RWPE2 (cell line): Measurements from ENCODE around the gene NMRK2.
A peak's percentile ranks its signal among the peaks of the same experiment; 100 is the strongest.
"Not testable (repeated sequence)": the region's sequence is repeated elsewhere in the genome, so short reads cannot be mapped to it uniquely, and the experiment has no call there.

Experiments used
- ATAC-seq: fragments of 200-7000 bp; cut with Tn5 transposase; 3 replicates; pipeline ENCODE4 v1.9.1; 2021; ENCODE audit warnings: low read depth
- DNase-seq: peaks from one replicate; pipeline ENCODE4 v3.0.0-alpha.2; 2020; ENCODE audit warnings: low spot score
- H3K27ac ChIP-seq: fragments of 450-650 bp; 2 replicates; pipeline ENCODE4 v1.5.1; 2017; ENCODE audit warnings: mild to moderate bottlenecking; ENCODE audit not compliant: poor library complexity, severe bottlenecking
- H3K27me3 ChIP-seq: fragments of 250-450 bp; sonication (Bioruptor Pico); 2 replicates; pipeline ENCODE4 v1.5.1; 2021; ENCODE audit warnings: mild to moderate bottlenecking, moderate library complexity; ENCODE audit not compliant: insufficient read depth, poor library complexity, severe bottlenecking
- H3K36me3 ChIP-seq: fragments of 250-450 bp; sonication (Bioruptor Pico); 2 replicates; pipeline ENCODE4 v1.5.1; 2020; ENCODE audit warnings: low read depth, mild to moderate bottlenecking, moderate library complexity
- H3K4me1 ChIP-seq: fragments of 250-450 bp; sonication (Bioruptor Pico); 2 replicates; pipeline ENCODE4 v1.5.1; 2021; ENCODE audit warnings: mild to moderate bottlenecking, moderate library complexity; ENCODE audit not compliant: insufficient read depth, poor library complexity, severe bottlenecking
- H3K4me3 ChIP-seq: fragments of 250-450 bp; sonication (Bioruptor Pico); 2 replicates; pipeline ENCODE4 v1.5.1; 2021; ENCODE audit warnings: mild to moderate bottlenecking, moderate library complexity; ENCODE audit not compliant: severe bottlenecking
- H3K9me3 ChIP-seq: fragments of 250-450 bp; sonication (Bioruptor Pico); 2 replicates; pipeline ENCODE4 v1.5.1; 2021; ENCODE audit warnings: mild to moderate bottlenecking, moderate library complexity; ENCODE audit not compliant: severe bottlenecking
- TF ChIP-seq, protein P1 (sequence below): fragments of 450-650 bp; IDR thresholded peaks from one replicate; pipeline ENCODE4 v1.5.1; 2017; ENCODE audit warnings: mild to moderate bottlenecking, moderate library complexity; ENCODE audit not compliant: poor library complexity, severe bottlenecking

Gene NMRK2

DNA sequence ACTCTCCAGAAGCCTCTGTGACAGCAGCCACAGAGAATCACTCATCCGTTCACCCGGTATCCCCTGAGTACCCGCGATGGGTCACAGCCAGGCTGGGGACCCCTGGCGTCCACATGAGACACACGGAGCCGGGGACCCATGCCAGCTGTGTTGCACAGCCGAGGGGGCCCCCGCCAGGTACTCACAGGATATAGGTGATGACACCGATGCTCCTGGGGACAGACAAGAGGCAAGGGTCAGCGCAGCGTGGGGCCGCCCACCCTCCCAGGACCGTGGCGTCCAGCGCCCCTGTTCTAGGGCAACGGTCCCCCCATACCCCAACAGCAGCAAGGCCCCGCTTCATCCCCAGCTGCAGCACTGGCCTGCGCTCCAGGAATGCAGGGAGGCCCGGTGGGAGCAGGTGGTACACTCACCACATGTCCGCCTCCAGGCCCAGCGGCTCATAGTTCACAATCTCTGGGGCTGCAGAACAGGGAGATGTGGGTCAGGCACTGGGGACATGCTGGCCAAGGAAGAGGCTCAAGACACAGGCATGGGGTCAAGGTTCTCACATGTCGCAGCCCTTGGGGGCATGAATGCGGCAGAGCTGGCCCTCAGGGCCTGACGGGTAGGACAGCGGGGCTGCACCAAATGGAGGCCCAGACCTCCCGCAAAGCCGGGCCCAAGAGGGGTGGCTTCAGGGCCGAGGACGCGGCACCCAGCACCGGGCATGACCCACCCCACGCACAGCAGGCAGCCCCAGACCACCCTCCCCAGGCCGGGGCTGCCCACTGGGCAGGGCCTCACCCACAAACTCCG lies 30.8 kb downstream of the NMRK2 start:
- Histone ChIP-seq H3K27ac (no peak overlapping the region), H3K4me1 (peaks cover 4% of the 10 kb centered on the region), H3K9me3 (no peaks in the 10 kb centered on the region), H3K27me3 (no peaks in the 10 kb centered on the region), H3K36me3 (peaks cover 82% of the 10 kb centered on the region), H3K4me3 (no peak overlapping the region)
- no peak for DNase-seq
- no peak for ATAC-seq
- TF ChIP-seq, protein P1, sequence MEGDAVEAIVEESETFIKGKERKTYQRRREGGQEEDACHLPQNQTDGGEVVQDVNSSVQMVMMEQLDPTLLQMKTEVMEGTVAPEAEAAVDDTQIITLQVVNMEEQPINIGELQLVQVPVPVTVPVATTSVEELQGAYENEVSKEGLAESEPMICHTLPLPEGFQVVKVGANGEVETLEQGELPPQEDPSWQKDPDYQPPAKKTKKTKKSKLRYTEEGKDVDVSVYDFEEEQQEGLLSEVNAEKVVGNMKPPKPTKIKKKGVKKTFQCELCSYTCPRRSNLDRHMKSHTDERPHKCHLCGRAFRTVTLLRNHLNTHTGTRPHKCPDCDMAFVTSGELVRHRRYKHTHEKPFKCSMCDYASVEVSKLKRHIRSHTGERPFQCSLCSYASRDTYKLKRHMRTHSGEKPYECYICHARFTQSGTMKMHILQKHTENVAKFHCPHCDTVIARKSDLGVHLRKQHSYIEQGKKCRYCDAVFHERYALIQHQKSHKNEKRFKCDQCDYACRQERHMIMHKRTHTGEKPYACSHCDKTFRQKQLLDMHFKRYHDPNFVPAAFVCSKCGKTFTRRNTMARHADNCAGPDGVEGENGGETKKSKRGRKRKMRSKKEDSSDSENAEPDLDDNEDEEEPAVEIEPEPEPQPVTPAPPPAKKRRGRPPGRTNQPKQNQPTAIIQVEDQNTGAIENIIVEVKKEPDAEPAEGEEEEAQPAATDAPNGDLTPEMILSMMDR, result no peak

GRCh38 chr19:3964256-3965194 lies 31.7 kb downstream of the NMRK2 start:
- Histone ChIP-seq H3K27me3 (no peaks in the 10 kb centered on the region), H3K9me3 (no peaks in the 10 kb centered on the region), H3K27ac (no peak overlapping the region), H3K36me3 (peaks cover 85% of the 10 kb centered on the region), H3K4me3 (no peak overlapping the region), H3K4me1 (peaks cover 12% of the 10 kb centered on the region)
- TF ChIP-seq, protein P1, result no peak
- no peak for ATAC-seq
- no peak for DNase-seq

DNA sequence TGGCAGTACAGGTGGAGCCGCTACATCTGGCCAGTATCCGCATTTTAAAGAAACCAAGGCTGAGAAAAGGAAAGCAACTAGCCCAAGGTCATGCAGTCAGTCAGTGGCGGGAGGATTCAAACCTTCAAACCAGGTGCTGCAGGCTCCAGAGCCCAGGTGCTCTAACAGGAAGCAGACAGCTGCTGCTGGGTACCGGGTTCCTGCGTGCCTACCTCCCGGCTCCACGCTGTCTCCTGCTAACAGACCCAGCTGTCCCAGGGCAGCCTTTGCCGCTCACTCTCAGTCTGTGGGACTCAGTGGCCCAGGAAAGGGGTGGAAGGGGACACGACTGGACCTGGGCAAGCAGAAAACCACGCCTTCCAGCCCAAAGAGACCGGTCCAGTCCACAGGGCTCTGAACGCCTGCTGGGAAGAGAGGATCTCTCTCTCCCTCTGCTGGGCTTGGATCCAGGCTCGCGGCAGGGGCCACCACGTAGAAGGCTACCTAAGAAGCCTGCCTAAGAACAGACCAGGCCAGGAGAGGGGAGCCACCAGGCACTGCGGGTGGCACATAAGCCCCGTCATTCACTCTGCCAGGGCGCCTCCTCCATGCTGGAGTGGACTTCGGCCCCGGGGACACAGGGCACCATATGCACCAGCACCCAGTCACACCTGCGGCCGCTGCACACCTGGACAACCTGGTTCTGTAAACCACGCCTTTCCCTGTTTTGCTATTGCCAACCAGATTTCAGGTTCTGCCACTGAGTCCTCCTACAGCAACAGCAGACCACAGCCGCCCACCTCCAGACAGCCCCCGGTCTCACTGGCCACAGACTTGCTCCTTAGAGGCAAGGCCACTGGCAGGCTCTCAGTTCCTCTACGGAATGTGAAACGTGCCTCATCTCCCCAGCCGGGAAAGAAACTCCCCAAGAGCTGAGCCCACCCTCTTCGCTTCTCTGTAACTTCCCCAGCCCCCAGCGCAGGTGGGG lies 33.5 kb downstream of the NMRK2 start:
- no peaks in the 10 kb centered on the region for H3K9me3 ChIP-seq
- ATAC-seq (no peak), DNase-seq (no peak)
- TF ChIP-seq, protein P1, result no peak
- peaks cover 72% of the 10 kb centered on the region for H3K36me3 ChIP-seq
- H3K27ac ChIP-seq, result no peak overlapping the region
- H3K4me1 ChIP-seq, result peaks cover 12% of the 10 kb centered on the region
- no peaks in the 10 kb centered on the region for H3K27me3 ChIP-seq
- no peak overlapping the region for H3K4me3 ChIP-seq

GRCh38 chr19:3967983-3968382 lies 35.1 kb downstream of the NMRK2 start:
- not testable (repeated sequence) for H3K4me3 ChIP-seq, ATAC-seq, H3K27me3 ChIP-seq, DNase-seq, H3K9me3 ChIP-seq
- Histone ChIP-seq H3K4me1 (peaks cover 12% of the 10 kb centered on the region), H3K27ac (peak overlapping the region; percentile 92), H3K36me3 (peaks cover 56% of the 10 kb centered on the region)
